ENCODE data around the gene PDE4D.

Gene PDE4D

DNA sequence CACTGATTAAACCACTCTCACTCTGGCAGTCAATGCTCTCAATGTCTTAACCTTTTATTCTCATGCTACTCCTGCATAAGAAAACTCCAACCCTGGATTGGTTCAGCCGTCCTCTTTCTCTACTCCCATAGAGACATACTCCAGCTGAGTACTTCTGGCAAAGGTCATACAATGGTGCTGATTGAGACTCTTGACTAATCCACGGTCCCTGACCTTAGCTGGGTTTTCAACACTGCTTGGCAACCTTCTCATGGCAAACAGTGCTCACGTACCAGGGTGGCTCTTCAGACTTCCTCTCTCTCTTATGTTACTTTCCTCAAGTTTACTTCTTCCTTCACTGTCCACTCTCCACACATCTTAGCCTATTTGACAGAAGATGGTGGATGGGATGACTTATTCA is 963.0 kb downstream of the PDE4D start:
- TF ChIP-seq, protein P1, sequence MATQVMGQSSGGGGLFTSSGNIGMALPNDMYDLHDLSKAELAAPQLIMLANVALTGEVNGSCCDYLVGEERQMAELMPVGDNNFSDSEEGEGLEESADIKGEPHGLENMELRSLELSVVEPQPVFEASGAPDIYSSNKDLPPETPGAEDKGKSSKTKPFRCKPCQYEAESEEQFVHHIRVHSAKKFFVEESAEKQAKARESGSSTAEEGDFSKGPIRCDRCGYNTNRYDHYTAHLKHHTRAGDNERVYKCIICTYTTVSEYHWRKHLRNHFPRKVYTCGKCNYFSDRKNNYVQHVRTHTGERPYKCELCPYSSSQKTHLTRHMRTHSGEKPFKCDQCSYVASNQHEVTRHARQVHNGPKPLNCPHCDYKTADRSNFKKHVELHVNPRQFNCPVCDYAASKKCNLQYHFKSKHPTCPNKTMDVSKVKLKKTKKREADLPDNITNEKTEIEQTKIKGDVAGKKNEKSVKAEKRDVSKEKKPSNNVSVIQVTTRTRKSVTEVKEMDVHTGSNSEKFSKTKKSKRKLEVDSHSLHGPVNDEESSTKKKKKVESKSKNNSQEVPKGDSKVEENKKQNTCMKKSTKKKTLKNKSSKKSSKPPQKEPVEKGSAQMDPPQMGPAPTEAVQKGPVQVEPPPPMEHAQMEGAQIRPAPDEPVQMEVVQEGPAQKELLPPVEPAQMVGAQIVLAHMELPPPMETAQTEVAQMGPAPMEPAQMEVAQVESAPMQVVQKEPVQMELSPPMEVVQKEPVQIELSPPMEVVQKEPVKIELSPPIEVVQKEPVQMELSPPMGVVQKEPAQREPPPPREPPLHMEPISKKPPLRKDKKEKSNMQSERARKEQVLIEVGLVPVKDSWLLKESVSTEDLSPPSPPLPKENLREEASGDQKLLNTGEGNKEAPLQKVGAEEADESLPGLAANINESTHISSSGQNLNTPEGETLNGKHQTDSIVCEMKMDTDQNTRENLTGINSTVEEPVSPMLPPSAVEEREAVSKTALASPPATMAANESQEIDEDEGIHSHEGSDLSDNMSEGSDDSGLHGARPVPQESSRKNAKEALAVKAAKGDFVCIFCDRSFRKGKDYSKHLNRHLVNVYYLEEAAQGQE (IDR thresholded peaks at IDR 0.05; ENCODE audit: insufficient read depth in 1 of 2, low read depth in 2 of 2, low read length in 2 of 2) = no peak
- TF ChIP-seq TAF1 (IDR thresholded peaks at IDR 0.05; ENCODE audit: borderline replicate concordance, insufficient read depth, low read length) = no peak
- TF ChIP-seq POLR2AphosphoS5 (IDR thresholded peaks at IDR 0.05; ENCODE audit: low read depth, low read length) = no peak
- TF ChIP-seq FOXP2 (optimal IDR thresholded peaks at IDR 0.05; ENCODE audit: borderline replicate concordance, extremely low read depth, extremely low read length, insufficient read depth) = no peak
- no peak for TF ChIP-seq SIN3A (IDR thresholded peaks at IDR 0.05; ENCODE audit: borderline replicate concordance, insufficient read depth, low read length)

DNA sequence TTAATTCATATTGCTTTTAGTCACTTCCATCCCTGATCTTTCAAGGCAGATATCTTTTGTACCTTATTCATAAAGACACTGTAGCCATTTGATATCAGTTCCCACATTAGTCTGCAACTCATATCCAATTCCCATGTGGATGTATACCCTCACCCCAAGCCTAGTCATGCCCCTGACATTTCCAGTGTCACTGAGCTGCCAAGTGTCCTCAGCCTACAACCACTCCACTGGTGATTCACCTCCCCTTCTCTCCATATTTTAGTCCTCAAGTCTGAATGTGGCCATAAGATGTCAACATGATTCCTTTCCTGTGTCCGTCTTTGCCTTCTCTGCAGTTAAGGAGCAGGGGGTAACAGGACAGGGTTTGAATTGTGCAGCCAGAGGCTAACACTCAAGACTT is 963.8 kb downstream of the PDE4D start:
- no peak for TF ChIP-seq FOXP2 (optimal IDR thresholded peaks at IDR 0.05; ENCODE audit: borderline replicate concordance, extremely low read depth, extremely low read length, insufficient read depth)
- TF ChIP-seq POLR2AphosphoS5 (IDR thresholded peaks at IDR 0.05; ENCODE audit: low read depth, low read length) = no peak

DNA sequence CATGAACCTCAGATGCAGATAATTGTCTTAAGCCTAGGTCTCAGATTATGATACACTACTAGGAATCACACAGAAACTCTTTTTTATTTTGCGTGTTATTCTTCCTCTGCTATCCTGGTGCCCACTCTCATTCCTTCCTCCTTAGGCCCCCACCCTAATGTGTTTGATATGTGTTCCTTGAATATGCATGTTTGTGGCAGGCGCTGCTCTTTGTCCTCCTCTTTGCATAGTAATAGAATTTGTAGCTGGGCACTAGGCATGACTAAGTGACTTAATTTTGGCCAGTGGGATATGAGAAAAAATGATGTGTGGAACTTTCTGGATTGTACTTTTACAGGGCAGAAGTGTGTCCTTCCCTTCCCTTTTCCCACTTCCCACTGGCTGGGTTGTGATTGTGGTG is 965.6 kb downstream of the PDE4D start:
- TF ChIP-seq TAF1 (IDR thresholded peaks at IDR 0.05; ENCODE audit: borderline replicate concordance, insufficient read depth, low read length) = no peak
- no peak for TF ChIP-seq FOXP2 (optimal IDR thresholded peaks at IDR 0.05; ENCODE audit: borderline replicate concordance, extremely low read depth, extremely low read length, insufficient read depth)
- TF ChIP-seq POLR2AphosphoS5 (IDR thresholded peaks at IDR 0.05; ENCODE audit: low read depth, low read length) = no peak
- TF ChIP-seq SIN3A (IDR thresholded peaks at IDR 0.05; ENCODE audit: borderline replicate concordance, insufficient read depth, low read length) = no peak
- TF ChIP-seq, protein P1 (IDR thresholded peaks at IDR 0.05; ENCODE audit: insufficient read depth in 1 of 2, low read depth in 2 of 2, low read length in 2 of 2) = no peak

DNA sequence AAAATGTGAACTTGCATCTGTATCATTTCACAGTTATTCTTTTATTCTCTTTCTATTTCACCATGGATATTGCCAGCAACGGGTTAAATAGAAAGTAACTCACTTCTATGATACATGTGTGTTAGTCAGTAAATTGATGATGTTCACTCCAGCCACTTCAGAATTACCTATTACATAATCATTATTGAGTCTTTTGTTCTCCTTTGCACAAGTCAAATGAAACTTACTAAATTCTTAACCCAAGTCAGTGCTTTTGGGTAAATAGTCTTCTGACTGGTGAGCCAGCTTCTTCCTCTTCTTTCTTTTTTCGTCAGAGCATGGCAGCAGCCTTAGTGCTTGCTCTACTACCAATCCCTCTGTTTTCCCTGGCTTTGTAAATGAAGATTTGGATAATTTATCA is 966.3 kb downstream of the PDE4D start:
- no peak for TF ChIP-seq SIN3A (IDR thresholded peaks at IDR 0.05; ENCODE audit: borderline replicate concordance, insufficient read depth, low read length)
- no peak for TF ChIP-seq TAF1 (IDR thresholded peaks at IDR 0.05; ENCODE audit: borderline replicate concordance, insufficient read depth, low read length)
- TF ChIP-seq FOXP2 (optimal IDR thresholded peaks at IDR 0.05; ENCODE audit: borderline replicate concordance, extremely low read depth, extremely low read length, insufficient read depth) = no peak
- TF ChIP-seq POLR2AphosphoS5 (IDR thresholded peaks at IDR 0.05; ENCODE audit: low read depth, low read length) = no peak
- TF ChIP-seq, protein P1 (IDR thresholded peaks at IDR 0.05; ENCODE audit: insufficient read depth in 1 of 2, low read depth in 2 of 2, low read length in 2 of 2) = no peak

DNA sequence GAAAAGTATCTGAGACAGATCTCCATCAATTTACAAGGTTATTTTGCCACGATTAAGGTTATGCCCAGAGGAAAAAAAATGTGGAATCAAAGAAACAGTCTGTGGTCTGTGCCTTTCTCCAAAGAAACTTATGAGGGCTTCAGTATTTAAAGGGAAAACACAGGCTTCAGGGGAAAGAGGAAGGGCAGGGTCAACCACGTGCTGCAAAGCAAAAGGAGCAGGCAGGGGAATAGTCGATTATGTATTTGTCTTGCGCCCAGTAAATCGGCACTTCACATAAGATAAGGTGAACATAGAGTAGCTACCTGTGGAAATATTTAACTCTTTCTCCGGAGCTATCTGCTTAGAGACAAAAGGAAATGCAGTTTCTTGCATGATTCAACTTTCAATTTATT is 967.0 kb downstream of the PDE4D start:
- TF ChIP-seq, protein P1 (IDR thresholded peaks at IDR 0.05; ENCODE audit: insufficient read depth in 1 of 2, low read depth in 2 of 2, low read length in 2 of 2) = no peak
- TF ChIP-seq POLR2AphosphoS5 (IDR thresholded peaks at IDR 0.05; ENCODE audit: low read depth, low read length) (no peak), TAF1 (IDR thresholded peaks at IDR 0.05; ENCODE audit: borderline replicate concordance, insufficient read depth, low read length) (no peak), SIN3A (IDR thresholded peaks at IDR 0.05; ENCODE audit: borderline replicate concordance, insufficient read depth, low read length) (no peak), FOXP2 (optimal IDR thresholded peaks at IDR 0.05; ENCODE audit: borderline replicate concordance, extremely low read depth, extremely low read length, insufficient read depth) (no peak)
